ENCODE results near the gene TCF7L2. TPM values are rescaled to one million over a fixed set of nuclear protein-coding genes. Genes with fewer than 3 reads are reported as not detected.

The TCF7L2 gene
- total RNA-seq, 1 donor from 2014 or later, result 1.3 TPM

DNA sequence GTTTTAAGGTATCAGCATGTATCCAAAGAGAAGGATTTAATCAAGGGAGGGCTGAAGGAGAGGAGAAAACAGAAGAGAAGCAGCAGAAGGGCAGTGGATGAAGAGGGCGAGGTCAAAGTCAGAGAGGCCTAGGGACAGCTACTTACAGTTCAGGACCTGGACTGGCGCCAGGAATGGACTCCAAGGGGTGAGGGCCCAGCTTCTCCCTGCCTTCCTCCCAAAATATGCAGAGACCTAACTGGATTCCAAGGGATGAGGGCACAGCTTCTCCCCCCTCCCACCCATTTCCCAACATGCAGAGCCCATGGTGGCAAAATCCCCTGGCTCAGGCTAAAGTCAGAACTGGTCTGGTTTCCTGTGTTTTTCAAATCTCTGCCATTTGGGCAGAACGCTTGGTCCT lies 3.4 kb upstream of the TCF7L2 start:
- DNase-seq (ENCODE audit: low read depth in 2 of 2), result no peak

- DNase-seq (ENCODE audit: low read depth in 2 of 2), result no peak
Observed at GRCh38 chr10:112948196-112948595, 1.9 kb upstream of the TCF7L2 start.

DNA sequence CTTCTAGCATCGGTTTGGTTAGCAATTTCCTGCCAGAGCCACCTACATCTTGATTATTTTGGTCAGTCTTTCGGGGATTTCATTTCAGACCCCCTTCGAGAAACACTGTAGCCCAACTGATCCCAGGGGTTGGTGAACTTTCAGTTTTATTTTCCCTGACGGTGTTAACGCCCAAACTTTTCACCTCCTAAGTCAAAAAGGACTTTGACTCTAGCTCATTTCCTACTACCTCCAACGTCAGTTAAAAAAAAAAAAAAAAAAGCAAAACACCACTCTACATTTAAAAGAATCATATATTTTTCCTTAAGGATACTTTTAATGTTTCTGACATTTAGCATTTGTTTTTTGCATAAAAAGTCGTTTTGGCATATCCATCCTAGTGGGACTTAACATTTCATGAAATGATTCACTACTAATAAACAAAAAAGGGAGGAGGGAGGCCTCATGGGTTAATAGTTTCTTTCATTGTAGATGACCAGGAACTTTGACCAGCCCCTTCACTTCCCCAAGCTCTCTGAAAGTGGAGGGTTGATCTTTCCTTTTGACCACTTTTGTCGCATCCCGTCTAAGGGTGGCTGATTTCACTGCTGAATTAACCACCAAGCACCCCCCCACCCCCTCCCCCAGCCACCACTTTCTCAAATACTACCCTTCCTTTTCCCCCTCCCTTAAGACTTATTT lies 764 bp upstream of the TCF7L2 start:
- peak in 1 of 2 donors; percentile 40 for DNase-seq (ENCODE audit: low read depth in 2 of 2)

GRCh38 chr10:112950714-112951358 lies 789 bp downstream of the TCF7L2 start:
- peak in 1 of 2 donors; percentile 51 for DNase-seq (ENCODE audit: low read depth in 2 of 2)

DNA sequence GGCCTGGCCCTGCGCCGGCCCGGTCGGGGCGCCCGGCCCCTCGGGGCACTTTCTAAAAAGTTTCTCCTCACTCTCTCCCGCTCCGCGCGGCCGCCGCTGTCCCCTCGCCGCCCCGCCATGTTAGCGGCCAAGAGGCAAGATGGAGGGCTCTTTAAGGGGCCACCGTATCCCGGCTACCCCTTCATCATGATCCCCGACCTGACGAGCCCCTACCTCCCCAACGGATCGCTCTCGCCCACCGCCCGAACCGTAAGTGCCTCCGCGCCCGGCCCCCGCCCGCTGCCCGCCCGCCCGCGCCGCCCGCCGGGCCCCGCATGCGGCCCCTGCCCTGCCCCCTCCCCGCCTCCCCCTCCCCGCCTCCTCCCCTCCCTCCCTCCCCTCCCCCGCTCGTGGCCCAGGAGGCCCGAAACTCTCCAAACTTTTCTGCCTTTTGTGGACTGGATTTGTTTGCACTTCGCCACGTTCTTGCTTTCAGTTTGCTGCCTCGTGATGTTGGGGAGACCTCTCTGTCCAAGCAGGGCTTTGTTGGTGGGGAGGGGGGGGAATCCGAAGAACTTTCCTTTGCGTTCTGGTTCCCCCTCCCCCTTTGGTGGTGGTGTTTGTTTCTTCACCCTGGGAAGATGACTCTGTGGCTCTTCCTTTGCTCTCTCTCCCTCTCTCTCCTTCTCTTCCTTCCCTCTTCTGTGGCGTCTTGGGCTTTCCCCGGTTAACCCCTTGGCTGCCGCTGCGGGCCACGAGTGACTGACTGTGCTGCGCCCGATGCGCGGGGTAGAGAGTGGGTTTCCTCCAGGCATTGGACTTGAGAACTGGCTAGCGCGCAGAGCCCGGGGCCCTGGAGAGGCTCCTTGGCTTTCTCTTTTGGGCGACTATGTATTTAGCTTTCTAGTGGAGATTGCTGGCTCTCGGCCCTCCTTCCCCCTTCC lies 1.6 kb downstream of the TCF7L2 start:
- peak in 1 of 2 donors; percentile 62 for DNase-seq (ENCODE audit: low read depth in 2 of 2)

GRCh38 chr10:112952282-112953173 lies 2.5 kb downstream of the TCF7L2 start:
- DNase-seq (ENCODE audit: low read depth in 2 of 2), result no peak

DNA sequence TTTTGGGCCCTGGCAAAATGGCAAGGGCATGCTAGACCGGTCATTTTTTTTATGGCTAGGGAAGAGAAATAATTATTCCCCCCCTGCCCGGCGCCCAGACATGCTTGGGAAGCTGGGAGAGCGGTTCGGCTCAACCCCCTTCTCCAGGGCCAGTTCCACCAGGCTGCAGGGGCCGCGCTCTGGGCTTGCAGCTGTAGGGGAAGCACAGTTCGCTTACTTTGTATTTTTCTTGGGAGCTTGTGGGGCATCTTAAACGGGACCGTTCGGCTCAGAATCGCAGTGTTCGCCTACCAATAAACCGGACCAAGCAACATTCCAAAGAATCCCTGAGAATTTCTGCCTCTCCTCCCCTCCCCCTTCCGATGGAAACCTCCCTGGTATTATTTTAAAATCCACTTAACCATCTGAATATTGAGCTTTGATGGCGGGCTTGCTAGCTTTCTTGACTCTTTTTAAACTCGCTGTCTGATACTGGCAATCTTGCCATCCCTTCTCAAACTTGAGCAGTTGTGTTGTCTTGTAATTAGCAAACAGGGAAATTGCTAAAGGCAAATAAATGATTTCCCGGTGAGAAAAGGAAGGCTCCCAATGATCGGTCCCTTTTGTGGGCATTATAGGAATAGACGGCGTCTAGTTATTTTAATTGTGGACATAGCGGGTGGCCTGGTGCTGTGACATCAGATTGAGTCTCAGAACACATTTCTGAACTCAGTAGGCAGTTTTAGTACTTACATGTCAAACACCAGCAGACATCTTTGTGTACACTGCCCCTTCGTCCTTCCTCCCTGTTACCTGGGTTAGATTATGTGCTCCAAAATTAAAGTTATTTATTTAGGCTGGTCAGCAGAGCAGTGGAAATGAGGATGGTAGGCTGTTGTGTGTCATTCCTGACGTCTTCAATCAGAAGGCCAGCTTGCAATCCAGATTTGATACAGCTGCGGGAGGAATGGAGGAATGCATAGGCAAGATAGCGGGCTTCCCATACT lies 3.4 kb downstream of the TCF7L2 start:
- DNase-seq (ENCODE audit: low read depth in 2 of 2), result no peak

DNA sequence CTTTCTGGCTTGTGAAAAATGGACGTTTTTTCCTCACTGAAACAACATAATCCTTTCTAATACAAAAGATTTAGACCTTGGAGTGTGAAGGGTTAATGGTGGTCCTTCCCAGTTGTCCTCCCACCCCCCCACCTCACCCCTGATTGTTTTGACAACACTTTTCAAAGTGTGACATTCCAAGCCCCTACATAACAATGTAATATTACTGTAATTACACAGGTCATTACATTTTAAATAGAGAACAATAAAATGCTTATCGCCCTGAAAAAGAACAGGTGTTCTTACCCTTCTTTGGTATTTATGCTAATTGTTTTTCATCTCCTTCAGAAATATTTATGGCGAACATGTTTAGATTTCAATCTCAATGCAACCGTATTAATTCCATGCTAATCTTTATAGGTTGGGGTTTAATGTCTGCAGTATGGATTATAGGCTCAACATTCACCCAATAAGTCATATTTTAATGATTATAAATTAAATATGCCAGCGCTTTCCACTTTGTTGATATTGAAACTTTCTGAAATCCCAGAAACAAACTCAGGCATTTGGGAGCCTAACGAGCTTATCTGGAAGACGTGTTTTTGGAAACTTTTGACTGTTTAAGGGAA lies 5.0 kb downstream of the TCF7L2 start:
- DNase-seq (ENCODE audit: low read depth in 2 of 2), result no peak

DNA sequence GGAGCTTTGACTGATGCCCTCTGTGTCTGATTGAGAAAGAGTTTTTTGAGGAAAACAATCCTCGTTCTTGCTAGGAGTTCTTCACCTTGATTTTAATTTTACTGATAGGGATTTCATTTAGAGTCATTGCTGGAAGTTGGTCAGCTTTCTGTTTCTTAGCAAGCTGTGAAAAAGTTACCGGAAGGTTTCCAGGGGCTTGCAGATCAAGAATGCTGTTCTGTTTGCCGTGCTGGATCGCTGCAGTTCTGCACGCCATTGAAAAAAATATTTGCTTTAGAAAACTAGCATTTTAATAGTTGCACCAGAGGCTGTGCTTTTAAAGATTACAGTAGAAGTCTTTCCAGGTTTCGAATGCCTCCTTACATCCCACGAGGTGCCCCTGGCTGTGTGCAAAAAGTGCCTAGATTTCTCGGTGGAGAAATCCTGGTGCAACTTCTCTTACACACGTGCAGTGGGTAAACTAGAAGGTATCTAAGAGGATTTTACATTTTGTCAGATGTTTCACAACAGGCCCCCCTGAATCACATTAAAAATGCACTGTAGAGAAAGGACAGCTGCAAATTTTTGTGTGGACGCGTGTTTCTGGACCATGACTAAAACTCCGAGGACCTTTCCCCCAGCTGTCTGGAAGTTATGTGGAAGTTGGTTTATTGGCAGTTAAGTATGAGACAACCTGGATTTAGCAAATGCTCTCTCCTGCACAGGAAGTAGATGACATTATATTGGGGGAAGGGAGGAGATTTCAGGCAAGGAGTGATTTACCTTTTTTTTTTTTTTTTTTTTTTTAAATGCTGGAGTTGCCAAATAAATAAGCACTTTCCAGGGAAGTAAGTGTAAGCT lies 5.8 kb downstream of the TCF7L2 start:
- DNase-seq (ENCODE audit: low read depth in 2 of 2), result no peak

GRCh38 chr10:112956631-112957350 lies 6.7 kb downstream of the TCF7L2 start:
- DNase-seq (ENCODE audit: low read depth in 2 of 2), result no peak

GRCh38 chr10:112957640-112958092 lies 7.6 kb downstream of the TCF7L2 start:
- no peak for DNase-seq (ENCODE audit: low read depth in 2 of 2)

- DNase-seq (ENCODE audit: low read depth in 2 of 2), result no peak
Observed at GRCh38 chr10:112958275-112958995, 8.4 kb downstream of the TCF7L2 start.

- DNase-seq (ENCODE audit: low read depth in 2 of 2), result no peak
Observed at GRCh38 chr10:112959207-112959838, 9.3 kb downstream of the TCF7L2 start.

- DNase-seq (ENCODE audit: low read depth in 2 of 2), result no peak
Observed at GRCh38 chr10:112960151-112960681, 10.2 kb downstream of the TCF7L2 start.

- DNase-seq (ENCODE audit: low read depth in 2 of 2), result no peak
Observed at GRCh38 chr10:112961609-112962008, 11.6 kb downstream of the TCF7L2 start.

DNA sequence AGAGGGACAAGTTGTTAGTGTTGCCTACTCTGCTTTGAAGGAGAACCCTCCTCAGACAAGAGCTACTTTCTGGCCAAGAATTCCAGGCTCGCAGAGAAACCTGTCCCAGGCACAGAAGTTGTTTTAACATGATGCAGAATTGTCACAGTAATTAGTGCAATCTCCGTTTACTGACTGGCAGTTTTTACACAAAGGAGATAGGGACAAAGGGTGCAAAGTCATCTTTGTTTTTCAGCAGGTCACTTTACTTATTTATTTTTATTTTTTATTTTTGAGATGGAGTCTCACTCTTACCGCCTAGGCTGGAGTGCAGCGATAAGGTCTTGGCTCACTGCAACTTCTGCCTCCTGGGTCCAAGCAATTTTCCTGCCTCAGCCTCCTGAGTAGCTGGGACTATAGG lies 12.3 kb downstream of the TCF7L2 start:
- DNase-seq (ENCODE audit: low read depth in 2 of 2), result no peak

Measured in dermis microvascular lymphatic vessel endothelial cell (primary cell).